Measurements from ENCODE around the gene HTRA3.

Gene HTRA3

DNA sequence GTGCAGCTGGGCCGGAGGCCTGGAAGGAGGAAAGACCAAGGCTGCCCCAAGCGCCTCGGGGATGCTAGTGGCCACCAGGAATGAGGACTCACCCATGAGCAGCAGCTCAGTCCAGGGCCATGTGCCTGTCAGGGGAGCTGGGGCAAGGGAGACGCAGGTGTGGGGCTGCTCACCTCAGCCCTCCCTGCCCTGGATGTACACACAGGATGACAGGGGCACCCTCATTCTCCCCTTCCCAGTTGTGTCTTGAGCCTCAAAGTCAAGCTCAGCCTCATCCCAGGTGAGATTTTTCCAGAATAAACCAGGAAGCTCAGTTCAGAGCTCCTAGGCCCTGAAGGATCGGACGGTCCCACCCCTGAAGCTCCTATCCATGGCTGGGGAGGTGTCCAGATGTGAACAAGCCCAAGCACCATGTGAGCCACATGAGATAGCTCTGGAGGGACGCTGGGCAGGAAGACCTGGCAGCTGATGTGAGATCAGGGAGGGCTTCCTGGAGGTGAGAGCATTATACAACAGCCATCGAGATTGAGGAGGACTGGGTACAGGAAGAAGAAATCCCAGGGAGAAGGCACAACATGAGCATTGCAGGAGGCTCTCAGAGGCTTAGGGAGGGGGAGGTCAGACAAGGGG is 23.0 kb downstream of the HTRA3 start:
- DNase-seq (ENCODE audit: low read depth), result no peak

DNA sequence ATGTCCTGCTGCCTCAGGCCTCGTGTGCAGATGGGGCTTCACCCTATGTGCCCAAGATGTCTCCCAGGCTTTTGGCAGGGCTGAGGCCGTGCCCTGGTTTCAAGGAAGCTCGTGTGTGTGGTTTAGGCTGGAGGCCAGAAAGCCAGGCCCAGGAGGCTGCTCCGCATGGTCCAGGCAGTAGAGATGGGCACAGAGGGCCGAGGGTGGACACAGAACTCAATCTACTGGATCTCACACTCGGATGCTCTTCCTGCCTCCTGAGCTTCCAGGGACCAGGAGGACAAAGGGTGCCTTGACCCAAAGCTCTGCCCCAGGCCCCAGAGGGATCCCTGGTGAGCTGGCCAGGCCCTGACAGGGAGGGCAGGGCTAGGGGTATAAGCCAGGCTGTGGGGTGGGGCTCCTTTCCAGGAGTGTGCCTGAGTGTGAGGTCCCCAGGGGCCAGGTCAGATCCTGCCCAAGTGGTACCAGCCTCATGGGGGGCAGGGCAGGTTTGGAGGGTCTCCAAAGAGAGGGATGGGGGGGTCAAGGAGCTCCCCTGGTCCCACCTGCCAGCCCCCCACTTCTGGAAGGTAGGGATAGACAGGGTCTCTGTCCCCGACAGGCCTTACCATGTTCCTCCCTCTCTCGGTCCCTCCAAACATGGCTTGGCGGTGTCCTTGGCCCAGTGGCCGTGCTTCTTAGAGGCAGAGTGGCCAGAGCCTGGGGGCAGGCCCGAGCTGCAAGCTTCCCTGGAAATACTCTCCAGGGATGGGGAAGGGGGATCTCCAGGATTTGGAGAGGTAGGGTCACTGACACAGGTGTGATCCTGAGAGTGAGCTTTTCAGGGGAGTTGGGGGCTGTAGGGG is 23.8 kb downstream of the HTRA3 start:
- DNase-seq (ENCODE audit: low read depth), result no peak

DNA sequence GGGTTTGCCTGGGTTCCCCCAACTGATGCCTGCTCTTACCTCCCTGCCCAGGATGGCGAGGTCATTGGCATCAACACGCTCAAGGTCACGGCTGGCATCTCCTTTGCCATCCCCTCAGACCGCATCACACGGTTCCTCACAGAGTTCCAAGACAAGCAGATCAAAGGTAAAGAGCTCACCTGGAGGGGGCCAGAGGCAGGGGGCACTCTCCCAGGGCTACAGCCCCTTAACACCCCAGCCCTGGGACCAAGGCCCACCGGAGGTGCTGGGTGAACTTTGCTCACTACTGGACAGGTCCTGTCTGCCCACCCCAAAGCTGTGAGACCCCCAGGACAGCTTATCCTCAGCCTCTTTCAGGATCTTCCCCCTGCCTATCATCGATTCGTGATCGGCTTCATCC is 24.5 kb downstream of the HTRA3 start:
- no peak for DNase-seq (ENCODE audit: low read depth)

DNA sequence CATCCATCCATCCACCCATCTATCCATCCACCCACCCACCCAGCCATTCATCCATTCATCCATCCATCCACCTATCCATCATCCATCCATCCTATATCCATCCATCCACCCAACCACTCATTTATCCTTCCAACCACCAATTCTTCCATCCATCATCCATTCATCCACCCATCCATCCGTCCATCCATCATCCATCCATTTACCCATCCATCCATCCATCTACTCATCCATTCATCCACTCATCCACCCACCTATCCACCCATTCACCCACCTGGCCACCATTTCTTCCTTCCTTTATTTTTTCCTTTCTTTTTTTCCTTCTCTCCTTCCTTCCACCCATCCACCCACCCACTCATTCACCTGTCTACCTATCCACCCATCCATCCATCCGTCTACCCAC is 25.2 kb downstream of the HTRA3 start:
- no peak for DNase-seq (ENCODE audit: low read depth)

DNA sequence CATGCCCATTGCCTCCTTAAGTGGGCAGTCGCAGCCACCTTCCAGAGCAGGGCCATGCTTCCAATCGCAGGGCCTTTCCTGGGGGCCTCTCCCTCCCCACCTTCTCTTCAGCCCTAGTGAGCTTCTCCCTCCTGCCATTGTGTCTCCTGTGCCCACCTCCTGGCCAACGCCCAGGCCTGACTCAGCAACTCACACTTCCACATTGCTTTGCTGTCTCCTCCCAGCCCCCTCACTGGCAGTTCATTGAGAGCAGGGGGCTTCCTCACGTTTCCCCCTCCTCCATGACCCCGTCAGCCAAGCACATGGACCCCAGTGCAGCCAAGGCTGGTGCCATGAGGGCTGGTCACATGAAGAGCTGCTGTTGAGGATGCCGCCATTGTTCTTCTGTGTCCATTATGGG is 25.9 kb downstream of the HTRA3 start:
- no peak for DNase-seq (ENCODE audit: low read depth)

DNA sequence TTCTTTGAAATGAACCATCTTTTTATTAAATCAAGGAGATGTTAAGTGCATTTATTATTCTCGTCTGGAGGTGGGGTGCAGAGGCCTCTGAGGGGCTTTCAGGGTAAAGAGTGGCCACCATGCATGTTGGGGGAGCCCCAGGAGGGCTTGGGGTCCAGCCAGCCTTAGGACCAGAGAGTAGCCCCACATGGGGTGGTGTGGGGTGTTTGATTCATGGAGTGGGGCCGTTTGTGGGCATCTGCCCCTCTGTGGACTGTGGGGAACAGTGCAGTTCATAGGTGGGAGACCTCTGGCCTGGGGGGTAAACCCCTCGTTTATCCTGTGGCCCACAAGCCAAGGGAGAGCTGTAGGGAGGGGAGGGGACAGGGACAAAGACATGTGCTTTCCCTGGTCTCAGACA is 26.9 kb downstream of the HTRA3 start:
- no peak for DNase-seq (ENCODE audit: low read depth)

DNA sequence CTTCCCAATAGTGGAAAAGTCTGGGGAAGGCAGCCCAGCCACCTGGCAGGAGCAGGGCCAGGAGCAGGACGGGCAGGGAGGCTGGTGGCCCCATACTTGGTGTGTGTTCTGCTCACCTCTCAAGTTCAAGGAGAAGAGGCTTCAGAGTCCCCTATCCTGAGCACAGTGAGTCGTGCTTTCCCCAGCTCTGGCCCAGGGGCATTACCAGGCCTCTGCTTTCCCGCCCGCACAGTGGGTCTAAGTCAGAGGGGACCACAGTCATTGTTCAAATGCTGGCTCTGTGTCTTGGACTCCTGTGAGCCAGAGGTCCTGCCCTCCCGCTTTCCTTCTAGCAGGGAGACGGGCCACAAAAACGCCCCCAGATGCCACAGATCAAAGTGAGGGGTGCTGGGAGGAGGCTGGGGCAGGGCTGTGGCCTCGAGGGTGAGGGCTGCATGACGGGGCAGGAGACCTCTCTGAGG is 27.6 kb downstream of the HTRA3 start:
- DNase-seq (ENCODE audit: low read depth), result no peak

DNA sequence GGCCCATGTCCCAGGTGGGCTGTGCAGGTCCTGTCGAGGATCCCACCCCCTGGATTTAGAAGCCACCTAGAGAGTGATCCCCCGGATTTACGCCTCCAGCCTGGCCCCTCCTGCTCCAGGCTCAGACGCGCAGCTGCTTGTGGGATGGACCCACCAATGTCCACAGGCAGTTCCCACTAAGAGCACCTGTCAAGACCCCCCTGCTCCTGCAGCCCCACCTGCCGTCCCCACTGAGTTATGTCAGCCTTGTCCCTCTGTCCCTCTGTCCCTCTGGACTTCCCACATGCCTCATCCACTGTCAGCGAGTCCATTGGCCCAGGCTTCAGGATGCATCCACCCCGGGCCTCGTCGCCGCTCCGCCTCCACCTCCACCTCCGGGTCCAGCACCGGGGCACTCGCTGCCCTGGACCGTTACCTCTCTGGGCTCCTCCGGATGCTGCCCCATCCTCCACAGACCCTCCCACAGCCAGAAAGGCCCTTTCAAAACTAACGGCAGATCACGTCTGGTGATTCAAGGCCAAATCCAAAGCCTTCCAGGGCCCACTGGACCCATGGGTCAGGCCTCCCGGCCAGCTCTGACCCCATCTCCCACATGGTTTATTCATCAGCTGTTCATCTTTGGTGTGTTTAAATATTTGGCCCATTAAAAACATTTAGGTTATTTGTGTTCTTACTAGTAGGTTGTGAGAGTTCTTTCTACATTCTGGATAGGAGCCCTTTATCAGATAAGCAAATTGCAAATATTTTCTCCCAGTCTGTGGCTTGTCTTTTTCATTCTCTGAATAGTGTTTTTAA is 28.3 kb downstream of the HTRA3 start:
- DNase-seq (ENCODE audit: low read depth), result no peak

DNA sequence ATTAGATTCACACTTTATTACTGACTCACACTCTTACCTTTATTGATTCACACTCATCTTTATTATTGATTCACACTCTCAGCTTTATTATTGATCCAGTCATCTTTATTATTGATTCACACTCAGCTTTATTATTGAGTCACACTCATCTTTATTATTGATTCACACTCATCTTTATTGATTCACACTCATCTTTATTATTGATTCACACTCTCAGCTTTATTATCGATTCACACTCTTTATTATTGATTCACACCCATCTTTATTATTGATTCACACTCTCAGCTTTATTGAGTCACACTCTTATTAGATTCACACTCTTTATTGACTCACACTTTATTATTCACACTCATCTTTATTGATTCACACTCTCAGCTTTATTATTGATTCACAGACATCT is 31.3 kb downstream of the HTRA3 start:
- no peak for DNase-seq (ENCODE audit: low read depth)

DNA sequence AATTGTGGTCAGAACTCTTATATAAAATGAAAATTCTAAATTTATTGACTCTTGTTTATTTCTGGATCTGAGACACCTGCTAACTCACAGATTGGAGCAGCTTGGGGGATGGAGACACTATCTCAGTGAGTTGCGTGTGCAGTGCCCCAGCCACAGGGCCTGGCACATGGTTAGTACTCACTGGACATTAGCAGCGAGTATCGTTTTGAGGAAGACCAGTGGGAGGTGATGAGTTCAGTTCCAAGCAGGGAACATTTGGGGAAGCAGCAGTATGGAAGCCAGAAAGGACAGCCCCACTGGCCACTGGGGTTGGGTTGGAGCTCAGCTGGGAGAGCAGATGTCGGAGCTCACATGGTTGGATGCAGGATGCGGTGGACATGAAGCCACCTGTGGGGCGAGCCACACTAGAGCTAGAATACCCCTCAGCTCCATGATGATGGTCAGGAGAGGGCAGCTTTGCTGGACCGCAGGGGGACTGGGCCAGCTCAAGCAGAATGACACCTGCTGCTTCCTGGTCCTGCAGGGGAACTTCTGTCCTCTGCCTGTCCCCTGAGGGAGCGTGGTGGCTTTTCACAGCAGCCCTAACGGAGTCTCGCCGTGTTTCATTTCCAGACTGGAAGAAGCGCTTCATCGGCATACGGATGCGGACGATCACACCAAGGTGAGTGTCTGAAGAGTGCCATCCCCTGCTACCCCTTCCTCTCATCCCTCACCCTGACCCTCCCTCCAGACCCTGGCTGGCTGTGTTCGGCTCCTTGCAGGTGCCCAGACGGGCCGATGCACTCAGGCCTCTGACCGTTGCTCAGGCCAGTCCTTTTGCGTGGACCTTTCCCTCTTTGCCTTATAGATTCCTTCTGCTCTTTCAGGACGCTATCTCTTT is 32.5 kb downstream of the HTRA3 start:
- DNase-seq (ENCODE audit: low read depth), result no peak

DNA sequence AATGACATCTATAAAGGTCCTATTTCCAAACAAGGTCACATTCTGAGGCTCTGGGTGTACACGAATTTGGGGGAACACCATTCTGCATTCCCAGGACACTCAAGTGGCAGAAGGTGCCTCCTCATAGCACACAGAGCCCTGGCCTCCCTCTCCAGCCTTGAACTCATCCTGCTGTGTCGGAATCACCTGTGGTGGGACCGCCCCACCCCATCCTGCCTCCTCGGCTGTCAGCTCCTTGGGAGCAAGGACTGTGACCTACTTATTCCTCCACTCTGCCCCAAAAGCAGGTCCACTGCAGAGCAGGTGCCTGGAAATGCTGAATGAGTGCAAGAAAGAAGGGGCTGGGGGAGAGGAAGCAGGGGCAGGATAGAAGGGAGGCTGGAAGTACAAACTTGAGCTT is 33.5 kb downstream of the HTRA3 start:
- DNase-seq (ENCODE audit: low read depth), result no peak

DNA sequence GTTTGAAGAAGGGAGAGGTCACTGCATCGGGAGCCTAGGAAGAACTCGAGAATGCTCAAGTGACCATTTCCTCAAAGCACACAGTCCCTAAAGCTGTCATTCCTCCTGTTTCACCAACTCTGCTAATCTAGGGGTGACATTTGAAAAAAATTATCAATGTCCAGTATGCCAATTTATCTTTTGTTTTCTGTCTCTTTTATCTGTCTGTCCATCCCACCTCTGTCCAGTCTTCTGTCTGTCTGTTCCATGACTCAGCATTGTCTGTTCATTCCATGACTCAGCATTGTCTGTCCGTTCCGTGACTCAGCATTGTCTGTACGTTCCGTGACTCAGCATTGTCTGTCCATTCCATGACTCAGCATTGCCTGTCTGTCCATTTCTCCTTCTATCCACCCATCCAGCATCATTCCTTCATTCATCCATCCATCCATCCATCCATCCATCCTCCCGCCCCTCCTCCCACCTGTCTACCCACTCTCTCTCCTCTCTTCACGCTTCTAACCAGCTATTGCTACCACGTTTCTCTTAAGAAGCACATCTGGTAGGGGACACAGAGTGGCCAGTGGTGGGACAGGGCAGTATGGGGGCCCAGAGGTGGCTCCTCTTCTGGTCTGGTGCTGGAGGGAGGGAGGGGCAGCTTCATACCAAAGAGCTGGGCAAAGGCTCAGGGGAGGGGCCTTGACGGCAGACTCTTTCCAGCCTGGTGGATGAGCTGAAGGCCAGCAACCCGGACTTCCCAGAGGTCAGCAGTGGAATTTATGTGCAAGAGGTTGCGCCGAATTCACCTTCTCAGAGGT is 34.1 kb downstream of the HTRA3 start:
- DNase-seq (ENCODE audit: low read depth), result no peak

DNA sequence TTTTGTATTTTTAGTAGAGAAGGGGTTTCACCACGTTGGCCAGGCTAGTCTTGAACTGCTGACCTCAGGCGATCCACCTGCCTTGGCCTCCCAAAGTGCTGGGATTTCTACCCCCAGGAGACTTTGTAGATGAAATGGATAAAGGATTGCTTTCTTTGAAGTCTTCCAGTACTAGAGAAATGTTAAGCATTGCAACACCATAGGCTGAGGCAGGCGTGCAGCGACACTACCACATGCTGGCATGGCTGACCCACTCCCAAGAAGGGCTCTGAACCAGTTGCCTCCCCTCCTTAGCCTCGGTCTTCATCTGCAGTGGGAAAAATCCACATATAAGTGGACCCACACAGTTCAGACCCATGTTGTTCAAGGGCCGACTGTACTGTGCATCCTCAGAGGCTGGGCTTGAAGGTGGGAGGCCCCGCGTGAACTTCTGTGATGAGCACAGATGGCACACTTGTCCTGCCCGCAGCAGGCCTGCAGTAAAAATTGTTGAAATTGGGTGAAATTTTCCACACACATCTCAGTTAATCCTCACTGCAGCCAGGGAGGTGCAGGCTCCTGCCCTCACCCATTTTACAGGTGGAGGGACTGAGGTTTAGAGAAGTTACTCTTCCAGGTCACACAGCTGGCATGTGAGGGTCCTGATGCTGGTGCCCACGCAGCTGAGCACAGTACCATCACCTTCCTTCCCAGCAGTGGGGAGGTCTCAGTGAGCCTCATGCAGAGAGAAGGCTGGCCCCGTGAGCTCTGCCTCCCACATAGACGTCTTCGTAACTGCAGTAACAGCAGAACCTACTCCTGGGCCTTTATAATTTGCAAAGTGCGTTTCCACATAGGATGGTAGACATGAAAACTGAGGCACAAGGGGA is 35.5 kb downstream of the HTRA3 start:
- no peak for DNase-seq (ENCODE audit: low read depth)

DNA sequence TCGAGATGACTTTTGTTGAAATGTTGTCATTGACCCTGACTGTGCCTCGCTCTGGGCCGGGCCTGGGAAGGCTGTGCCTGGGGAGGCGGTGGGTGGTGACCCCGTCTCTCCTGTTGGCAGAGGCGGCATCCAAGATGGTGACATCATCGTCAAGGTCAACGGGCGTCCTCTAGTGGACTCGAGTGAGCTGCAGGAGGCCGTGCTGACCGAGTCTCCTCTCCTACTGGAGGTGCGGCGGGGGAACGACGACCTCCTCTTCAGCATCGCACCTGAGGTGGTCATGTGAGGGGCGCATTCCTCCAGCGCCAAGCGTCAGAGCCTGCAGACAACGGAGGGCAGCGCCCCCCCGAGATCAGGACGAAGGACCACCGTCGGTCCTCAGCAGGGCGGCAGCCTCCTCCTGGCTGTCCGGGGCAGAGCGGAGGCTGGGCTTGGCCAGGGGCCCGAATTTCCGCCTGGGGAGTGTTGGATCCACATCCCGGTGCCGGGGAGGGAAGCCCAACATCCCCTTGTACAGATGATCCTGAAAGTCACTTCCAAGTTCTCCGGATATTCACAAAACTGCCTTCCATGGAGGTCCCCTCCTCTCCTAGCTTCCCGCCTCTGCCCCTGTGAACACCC is 36.4 kb downstream of the HTRA3 start:
- DNase-seq (ENCODE audit: low read depth), result no peak

DNA sequence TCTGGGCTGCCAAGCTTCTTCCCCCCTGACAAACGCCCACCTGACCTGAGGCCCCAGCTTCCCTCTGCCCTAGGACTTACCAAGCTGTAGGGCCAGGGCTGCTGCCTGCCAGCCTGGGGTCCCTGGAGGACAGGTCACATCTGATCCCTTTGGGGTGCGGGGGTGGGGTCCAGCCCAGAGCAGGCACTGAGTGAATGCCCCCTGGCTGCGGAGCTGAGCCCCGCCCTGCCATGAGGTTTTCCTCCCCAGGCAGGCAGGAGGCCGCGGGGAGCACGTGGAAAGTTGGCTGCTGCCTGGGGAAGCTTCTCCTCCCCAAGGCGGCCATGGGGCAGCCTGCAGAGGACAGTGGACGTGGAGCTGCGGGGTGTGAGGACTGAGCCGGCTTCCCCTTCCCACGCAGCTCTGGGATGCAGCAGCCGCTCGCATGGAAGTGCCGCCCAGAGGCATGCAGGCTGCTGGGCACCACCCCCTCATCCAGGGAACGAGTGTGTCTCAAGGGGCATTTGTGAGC is 37.0 kb downstream of the HTRA3 start:
- no peak for DNase-seq (ENCODE audit: low read depth)

DNA sequence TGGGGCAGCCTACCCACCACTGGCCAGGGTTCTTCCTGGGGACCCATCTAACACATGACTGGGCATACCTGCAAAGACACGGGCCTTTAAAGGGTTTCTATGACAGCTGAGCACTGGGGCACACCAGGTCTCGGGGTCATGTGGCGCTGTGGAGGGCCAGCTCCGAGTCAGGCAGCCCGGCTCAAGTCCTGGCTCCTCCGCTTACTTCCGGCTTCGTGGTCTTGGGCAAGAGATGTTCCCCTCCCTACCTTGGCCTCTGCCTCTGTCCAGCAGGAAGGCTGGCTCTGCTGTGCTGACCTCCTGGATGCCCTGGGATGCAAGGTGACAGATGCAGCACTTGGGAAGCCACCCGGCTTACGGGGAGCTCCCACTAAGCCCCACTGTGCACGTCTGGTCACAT is 37.6 kb downstream of the HTRA3 start:
- no peak for DNase-seq (ENCODE audit: low read depth)

DNA sequence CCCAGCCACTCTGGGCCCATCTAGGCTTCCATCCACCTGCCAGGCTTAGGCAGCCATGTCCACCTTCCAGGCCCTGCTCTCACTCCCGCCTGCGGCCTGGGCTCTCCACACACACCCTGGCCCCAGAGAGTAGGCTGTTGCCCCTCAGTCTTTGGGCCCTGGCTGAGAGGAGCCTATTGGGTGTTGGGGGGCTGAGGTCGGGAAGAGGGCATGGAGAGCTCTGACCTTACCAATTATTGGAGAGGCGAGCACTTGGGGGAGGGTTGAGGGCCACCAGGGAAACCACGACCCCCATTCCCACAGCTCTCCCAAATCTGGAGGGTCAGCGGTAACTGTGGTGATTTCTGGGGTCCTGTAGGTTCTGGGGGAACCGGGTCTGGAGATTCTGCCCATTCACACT is 38.2 kb downstream of the HTRA3 start:
- no peak for DNase-seq (ENCODE audit: low read depth)

DNA sequence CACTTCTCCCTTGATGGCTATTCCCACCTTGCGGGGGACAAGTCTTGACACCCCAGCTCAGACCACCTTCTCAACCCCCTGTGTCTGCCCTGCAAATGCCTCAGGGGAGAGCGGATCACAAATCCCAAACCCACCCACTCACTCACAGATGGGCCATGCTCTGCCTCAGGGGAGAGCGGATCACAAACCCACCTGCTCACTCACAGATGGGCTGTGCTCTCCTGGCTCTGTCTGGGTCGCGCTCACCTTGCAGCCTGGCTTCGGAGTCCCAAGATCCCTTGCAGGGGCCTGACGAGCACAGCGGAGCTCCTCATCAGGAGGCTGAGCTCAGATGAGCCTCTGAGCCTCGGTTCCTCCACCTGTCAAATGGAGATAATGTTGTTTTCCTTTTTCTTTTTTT is 38.6 kb downstream of the HTRA3 start:
- no peak for DNase-seq (ENCODE audit: low read depth)
